ENCODE results near the gene KIF18B. TPM values are rescaled to one million over a fixed set of nuclear protein-coding genes. Genes with fewer than 3 reads are reported as not detected.

KIF18B gene
- polyA plus RNA-seq, 4 donors = 7.3 to 20.8 (median 14.3) TPM

DNA sequence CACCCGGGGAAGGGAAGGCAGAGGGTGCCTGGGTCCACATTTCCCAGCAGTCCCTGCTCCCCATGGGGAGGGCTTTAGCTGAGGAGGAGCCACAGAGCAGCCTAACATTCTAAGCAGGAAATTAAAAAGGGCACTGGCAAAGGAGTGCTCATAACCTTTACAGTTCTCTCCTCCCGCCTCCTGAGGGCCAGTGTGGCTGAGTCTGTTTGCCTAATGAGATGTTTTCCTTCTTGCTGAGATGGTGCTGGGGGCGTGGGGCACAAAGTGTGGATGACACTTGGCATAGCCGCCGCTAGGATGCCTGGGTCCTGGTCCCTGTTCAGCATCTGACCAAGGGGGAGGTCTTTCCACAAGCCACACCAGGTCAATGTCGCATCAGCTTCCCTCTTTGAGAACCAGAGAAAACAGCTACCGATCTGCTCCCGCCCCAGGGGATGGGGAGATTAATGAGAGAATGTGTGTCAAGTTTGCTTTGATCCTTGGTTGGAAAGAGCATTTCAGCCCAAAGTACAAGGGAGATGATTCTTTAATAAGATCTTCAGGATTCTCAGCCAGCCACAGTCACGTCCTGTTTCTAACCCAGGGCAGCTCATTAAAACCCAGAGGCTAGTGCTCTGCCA is 5.8 kb downstream of the KIF18B start:
- no peak for DNase-seq (ENCODE audit: low read depth in 4 of 4, low spot score in 2 of 4)

DNA sequence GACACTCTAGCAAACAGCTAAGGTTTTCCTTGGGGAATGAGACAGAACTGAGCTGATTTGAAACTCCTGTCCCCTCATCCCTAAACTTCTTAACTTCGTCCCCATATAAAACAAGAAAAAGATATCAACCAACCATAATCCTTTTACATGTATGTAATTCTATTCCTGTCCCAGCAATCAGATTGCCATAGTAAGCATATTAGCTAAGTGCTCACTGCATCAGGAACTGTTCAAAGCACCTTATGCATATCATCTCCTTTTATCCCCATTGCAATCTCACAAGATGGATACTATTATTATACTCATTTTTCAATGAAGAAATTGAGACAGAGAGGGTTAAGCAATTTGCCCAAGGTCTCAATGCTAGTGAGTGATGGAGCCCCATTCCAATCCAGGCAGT is 6.8 kb downstream of the KIF18B start:
- no peak for DNase-seq (ENCODE audit: low read depth in 4 of 4, low spot score in 2 of 4)

DNA sequence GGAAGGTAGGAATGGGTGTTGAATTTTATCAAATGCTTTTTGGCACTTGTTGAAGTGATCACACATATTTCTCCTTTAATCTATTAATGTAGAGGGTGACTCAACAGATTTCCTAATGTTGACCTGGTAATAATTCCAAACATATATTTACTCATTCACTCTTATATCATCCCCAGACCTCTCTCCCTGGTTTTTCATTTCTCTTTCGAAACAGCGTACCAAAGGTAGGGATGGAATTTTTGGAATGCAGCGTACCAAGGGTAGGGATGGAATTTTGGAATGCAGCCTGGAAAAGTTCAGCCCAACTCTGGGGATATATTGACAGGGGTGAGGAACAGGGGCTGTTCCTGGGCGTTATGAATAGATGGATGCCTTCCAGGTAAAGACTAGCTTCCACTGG is 7.3 kb downstream of the KIF18B start:
- DNase-seq (ENCODE audit: low read depth in 4 of 4, low spot score in 2 of 4) = no peak

DNA sequence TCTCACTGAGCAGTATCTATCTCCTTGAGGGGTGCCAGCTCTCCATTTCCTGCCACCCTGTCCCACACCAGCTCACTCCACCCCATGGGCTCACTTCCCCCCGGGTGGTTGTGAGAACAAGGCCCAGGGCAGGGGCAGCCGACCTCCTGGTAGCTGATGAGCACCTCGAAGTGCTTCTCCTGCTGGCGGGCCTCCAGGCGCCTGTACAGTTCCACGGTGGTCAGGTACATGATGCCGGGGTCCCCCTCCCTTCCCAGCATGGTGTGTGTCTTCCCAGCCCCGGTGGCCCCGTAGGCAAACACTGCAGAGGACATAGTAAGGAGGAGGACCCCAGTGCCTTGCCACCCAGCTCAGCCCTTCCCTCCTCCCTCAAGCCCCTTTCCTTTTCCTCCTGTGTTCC is 12.5 kb downstream of the KIF18B start:
- no peak for DNase-seq (ENCODE audit: low read depth in 4 of 4, low spot score in 2 of 4)

DNA sequence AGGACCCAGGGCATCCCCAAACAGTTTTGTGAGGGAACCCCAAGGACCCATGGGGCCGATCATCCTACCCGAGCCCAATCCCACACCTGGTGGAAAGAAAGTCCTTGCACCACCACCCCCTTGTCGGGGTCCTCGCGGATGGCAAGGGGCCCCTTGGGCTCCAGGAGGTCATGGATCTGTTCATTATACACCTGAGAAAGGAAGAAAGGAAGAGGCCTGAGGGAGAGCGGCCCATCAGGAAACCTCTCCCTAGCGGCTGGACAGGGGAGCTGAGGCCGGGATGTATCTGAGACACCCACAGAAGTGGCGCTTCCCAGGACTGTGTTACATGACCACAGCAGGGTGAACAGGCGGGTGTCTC is 12.8 kb downstream of the KIF18B start:
- no peak for DNase-seq (ENCODE audit: low read depth in 4 of 4, low spot score in 2 of 4)

DNA sequence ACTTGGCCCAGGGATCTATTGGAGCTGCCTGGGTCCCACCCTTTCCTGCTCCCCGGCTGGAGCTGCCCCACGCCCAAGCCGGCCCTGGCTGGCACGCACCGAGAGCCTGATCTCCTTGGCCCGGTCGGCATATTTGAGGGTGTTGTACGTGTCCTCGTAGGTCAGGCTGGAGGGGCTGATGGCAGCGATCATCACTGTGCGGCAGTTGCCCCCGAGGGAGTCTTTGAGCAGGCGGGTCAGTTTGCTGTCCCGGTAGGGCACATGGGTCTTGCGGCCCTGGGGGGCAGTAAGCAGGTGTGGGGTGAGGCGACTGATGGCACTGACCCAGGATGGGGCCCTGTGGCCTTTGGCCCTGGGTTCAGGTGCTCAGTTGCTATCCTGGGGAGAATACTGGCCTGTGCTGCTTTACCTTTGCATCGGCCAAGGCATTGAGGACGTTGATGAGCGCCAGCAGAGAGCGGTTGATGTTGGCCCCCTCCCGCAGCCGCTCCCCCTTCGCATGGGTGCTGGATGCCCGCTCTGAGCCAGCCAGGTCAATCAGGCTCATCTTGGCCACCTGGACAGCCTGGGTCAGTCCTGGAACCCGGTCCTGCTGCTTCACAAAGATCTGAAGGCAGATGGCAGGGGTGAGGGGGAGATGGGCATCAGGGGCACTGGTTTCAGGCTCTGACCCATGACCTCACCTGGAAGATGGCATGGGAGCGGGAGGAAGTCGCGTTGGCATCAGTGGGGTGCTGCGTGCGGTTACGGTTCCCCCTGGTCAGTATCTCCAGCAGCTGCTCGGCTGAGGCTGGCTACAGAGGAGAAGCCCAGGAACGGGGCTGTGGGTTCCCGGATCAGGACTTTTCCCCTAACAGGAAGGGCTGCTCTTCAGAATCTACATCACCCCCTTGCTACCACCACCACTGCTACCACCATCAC is 13.5 kb downstream of the KIF18B start:
- no peak for DNase-seq (ENCODE audit: low read depth in 4 of 4, low spot score in 2 of 4)

DNA sequence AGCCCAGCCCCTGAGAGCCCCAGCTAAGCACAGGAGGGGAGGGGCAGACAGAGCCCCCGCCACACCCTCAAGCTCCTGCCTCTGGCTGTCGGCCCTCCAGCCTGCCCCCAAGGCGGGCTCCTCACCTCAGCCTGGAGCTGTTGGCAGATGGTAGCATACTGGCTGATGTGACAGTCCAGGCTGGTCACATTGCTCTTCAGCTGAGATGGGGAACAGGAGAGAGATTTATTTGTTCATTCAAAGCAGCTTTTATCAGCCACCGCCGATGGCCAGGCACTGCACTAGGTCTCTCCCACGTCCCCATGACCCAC is 14.8 kb downstream of the KIF18B start:
- DNase-seq (ENCODE audit: low read depth in 4 of 4, low spot score in 2 of 4) = no peak

DNA sequence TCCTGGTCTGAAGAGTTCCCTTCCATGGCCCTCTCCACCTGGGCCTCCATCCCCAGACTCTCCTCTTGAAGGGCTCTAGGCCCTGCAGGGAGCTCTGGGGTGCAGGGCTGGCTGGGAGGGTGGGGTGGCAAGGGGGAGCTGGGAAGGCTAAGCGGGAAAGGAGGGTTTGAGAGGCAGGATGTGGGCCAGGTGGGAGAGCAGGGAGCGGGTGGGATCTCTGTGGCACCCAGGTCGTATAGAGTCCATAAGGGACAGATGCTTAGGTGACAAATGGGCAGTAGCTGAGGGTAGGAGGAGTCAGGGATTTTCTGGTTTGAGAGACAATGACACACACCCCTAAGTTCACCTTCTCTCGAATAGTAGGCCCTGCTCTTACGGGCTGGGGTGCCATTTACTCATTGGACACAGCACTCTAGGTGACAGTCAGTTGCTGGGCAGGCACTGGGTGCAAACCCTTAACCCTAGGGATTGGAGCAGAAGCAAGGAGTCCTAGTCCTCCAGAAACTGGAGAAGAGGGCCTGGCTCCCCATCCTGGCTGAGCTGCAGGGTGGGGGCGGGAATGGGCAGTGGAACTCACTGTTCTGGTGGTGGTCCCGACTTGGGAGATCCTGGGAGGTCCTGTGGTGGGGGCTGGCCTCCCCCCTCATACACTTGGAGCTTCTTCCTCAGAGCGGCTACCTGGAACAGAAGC is 15.3 kb downstream of the KIF18B start:
- DNase-seq (ENCODE audit: low read depth in 4 of 4, low spot score in 2 of 4) = no peak

DNA sequence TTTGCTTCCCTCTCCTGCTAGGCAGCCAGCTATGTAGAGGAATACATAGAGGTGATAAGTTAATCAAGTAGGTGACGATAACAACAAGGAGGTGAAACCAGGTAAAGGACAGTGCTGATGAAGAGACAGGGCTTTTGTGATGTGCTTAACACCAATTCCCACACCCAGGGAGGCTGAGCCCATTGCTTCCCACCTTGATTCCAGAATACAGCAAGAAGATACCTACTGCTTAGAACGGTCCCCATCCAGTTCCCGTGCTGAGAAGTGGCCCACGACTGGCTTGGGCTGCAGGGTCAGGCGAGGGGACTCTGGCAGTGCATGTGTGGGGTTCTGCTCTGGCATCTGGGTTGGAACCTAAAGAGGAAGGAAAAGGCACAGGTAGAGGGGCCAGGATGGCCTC is 16.2 kb downstream of the KIF18B start:
- no peak for DNase-seq (ENCODE audit: low read depth in 4 of 4, low spot score in 2 of 4)

DNA sequence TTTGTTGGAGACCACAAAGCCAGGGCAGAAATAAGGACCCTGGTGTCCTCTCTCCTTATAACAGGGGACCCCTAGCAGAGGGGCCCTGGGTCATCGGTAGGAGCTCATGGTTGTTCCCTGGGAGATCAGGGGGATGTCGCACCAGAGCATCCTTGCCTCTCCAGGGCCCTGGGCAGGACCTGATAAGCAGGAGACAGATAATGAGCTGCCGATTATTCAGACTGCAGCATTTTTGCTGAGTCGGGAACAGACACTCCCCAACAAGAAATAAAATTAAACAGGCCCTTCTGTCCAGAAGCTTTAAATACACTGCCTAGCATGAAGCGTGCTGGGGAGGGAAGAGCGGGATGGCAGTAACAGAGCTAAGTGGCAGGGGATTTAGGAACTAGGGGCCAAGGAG is 16.9 kb downstream of the KIF18B start:
- DNase-seq (ENCODE audit: low read depth in 4 of 4, low spot score in 2 of 4) = no peak

DNA sequence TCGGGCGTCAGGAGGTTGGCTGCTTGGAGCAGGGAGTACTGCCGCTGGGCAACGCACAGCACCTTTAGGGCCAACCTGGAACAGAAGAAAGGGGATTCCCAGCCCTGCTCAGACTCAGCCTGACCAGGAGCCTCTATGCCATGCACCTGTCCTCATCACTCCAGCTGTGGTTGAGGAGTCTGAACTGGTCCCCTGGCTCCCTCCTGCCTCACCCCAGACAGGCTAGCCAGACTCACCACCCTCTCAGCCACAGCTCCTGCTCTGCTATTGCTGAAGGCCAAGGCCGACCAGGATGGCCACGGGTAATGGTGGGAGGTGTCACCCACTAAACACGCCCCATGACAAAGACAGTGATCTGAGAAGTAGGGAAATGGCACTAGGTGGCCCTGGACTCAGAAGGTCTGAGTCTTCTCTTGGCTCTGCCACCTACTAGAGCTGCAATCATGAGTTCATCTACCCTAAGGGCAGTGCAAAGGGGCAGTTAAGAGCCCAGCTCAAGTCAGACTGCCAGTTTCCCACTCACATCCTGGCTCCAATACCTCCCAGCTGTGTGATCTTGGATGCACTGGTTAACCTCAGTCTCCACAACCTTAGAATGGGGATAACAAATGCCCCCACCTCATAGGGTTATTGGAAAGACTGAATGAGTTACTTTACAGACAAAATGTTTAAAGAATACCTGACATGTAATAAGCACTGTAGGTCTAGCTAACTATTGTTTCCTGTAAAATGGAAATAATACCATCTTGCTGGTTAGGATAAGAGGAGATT is 18.4 kb downstream of the KIF18B start:
- no peak for DNase-seq (ENCODE audit: low read depth in 4 of 4, low spot score in 2 of 4)

DNA sequence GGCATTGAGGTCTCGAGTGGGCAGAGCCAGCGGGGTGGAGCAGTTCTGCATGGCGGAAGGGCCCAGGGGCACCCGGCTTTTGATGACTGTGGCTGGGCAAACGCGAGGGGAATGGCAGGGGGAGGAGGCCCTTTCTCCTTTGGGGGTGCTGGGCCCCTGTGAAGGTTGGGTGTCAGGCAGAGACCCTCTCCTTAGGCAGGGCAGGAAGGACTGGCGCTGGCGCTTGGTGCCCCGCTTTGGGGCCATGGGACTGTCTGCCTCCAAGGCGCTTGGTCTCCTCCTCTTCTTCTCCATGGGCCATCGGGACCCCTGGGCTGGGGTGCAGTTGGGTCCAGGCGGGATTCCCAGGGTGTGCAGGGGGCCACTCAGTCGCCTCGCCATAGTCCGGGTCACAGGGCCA is 19.4 kb downstream of the KIF18B start:
- DNase-seq (ENCODE audit: low read depth in 4 of 4, low spot score in 2 of 4) = no peak

DNA sequence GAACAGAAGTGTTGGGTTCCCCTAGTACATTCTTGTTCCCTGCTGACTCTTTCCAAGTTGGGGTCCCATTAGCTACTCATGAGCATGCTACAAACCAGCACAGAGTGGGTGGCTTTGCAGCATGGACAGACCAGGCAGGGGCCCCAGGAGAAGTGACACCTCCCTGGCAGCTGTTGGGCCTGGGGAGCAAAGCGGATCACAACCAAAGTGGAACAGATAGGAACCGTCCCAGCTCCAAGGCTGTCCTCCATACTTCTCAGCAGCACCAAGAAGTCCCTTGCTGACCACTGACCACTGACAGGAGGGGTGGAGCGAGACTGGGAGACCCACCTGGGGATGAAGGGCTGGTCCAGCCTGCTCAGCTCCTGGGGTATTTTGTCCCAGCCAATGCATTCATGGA is 19.9 kb downstream of the KIF18B start:
- DNase-seq (ENCODE audit: low read depth in 4 of 4, low spot score in 2 of 4) = no peak

DNA sequence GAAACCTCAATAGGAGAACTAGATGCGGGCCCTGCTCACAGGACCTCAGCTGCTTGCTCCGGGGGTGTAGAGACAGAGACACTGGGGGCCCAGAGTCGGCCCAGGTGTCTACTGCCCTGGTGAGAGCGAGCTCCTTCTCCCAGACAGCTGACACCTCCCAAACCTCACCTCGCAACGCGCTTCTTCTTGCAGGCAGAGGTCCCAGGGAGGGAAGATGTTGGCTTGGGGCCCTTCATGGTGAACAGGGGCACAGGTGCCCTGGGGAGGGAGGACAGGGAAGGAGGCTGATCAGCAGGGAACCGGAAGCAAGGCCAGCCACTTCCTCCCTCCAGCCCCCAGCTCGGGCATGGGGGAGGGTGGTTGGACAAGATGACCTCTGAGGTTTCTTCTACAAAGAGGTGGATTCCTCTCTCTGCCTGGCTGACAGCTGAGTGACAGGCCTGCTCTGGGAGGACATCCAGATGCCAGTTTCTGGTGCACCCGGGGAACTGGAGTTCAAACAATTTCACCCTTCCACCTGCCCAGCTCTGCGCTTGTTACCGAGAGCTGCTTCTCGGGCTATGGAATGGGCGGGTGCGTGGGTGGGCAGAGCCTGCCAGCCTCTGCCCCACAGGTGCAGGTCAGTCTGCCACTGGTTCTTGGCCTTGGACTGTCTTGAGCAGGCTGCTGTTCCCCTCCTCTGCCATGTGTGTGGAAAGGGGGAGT is 20.6 kb downstream of the KIF18B start:
- DNase-seq (ENCODE audit: low read depth in 4 of 4, low spot score in 2 of 4) = no peak

DNA sequence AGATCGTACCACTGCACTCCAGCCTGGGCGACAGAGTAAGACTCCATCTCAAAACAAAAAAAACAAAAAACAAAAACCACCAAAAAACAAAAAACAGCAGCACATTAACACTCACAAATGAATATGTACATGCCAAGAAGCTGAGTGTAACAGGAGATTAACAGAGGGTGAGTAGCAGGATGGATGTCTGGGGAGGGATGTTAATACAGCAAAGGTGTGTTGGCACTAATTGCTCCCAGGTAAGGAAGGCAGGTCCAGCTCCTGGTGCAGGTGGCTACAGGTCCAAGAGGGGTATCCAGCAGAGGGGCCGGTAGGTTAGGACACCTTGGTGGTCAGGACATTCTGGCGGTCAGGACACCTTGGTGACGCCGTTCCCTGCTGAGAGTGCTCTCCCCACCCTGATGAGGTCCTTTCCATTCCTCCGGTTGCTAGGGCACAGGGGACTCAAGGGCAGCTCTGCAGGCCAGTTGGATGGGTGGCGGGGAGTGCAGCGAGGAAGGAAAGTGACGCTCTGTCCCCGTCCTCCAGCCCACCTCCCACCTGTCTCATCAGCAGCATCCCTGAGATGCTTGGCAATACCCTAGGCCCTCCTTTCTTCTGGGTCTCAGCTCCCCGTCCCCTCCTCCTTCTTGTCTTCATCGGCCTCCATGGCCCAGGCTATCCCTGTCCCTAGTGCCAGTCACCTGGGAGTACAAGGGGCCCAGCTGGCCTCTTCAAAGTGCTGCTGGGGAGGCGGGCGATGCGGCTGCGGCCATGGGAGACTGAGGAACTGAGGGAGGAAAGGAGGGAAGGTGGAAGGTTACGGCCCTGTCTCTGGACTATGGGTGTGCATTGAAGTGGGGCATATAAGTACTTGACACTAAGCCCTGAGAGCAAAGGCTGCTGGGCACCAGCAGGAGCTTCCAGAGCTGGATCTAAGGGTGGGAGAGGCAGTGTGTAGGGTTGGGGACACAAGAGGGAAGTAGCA is 21.6 kb downstream of the KIF18B start:
- no peak for DNase-seq (ENCODE audit: low read depth in 4 of 4, low spot score in 2 of 4)

DNA sequence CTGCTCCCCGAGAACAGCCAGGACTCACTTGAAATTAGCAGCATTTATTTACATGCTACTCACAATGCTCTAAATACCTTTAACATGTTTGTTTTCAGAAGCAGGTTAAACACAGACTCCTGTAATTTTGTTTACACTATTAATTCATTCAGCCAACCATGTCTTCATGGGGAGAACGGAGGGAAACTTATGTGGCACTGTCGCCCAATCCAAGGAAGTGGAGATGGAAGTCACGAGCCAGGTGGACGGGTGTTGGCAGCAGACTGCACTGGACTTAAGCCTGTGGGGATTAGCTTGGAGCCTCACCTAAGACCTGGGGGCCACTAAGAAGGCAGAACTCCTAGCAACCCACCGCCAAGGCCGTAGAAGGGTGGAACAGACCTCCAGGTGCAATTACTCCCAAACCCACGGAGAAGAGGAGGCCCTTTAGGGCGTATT is 23.4 kb downstream of the KIF18B start:
- DNase-seq (ENCODE audit: low read depth in 4 of 4, low spot score in 2 of 4) = no peak

DNA sequence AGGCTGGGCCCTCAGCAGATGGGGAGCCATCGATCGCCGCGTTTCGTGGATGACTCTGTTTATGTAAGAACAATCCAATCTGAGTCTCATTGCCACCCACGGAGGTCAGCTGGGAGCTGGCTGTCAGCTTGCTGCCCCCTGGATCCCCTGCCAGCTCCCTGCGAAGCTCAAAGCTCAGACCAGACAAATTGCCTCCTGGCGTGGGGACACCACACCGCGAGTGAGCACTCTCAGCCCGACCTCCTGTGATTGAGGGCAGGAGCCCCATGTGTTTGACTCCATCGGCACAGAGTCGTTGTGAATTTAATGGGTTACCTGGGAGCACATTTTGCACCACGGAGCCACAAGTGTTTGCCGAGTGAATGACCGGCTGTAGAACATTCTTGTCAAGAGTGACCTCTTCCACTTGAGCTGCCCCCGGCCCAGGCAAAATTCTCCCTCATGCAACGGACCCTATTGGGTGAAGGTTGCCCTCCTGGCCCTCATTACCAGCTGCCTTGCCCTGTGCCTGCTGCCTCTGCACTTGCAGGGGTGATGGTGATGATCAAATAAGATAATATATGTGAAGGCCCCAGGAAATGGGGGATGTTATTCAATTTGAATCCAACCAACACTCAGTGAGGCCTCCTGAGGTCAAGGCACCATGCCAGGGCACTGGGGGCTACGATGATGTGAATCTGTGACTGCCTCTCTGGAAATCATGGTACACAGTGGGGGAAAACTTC is 24.7 kb downstream of the KIF18B start:
- no peak for DNase-seq (ENCODE audit: low read depth in 4 of 4, low spot score in 2 of 4)

DNA sequence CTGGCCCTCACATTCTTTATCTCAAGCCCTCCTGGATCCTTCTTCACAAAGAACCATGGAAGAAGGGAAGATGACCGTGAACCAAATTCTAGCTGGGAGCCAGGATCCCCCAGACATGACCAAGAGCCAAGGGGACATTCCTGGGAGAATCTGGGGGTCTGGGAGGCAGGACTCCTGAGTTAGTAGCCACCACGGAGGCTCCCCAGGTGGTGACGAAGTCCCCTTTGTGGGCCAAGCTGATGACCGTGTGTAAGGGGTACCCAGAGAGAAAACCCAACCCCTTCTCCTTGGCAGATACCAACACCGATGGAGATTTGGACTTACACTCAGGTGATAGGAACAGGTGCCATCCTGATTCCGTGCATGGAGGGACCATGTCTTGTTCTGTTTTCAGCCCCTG is 25.4 kb downstream of the KIF18B start:
- DNase-seq (ENCODE audit: low read depth in 4 of 4, low spot score in 2 of 4) = no peak
